SH-SY5Y (cell line): ENCODE data around the gene PDK2.

Experiments
- GATA2 ChIP-seq: IDR thresholded peaks from 2 replicates; pipeline ENCODE4 v1.6.1; 2011; ENCODE audit warnings: mild to moderate bottlenecking, low read depth, low read length
- GATA3 ChIP-seq: IDR thresholded peaks from 2 replicates; pipeline ENCODE4 v1.6.1; 2011; ENCODE audit warnings: low read depth, mild to moderate bottlenecking, low read length, moderate library complexity

The PDK2 gene

GRCh38 chr17:50109207-50109606 is 14.1 kb downstream of the PDK2 start:
- TF ChIP-seq GATA3: no peak
- TF ChIP-seq GATA2: no peak

- no peak for TF ChIP-seq GATA2
- no peak for TF ChIP-seq GATA3
These were observed 14.6 kb downstream of the PDK2 start for GRCh38 chr17:50109785-50110184.

- no peak for TF ChIP-seq GATA2
- no peak for TF ChIP-seq GATA3
These were observed 15.6 kb downstream of the PDK2 start for GRCh38 chr17:50110591-50111349.

GRCh38 chr17:50111673-50112655 is 16.8 kb downstream of the PDK2 start:
- no peak for TF ChIP-seq GATA3
- TF ChIP-seq GATA2: no peak

GRCh38 chr17:50112694-50113093 is 17.5 kb downstream of the PDK2 start:
- no peak for TF ChIP-seq GATA3
- no peak for TF ChIP-seq GATA2

GRCh38 chr17:50113624-50114320 is 18.6 kb downstream of the PDK2 start:
- TF ChIP-seq GATA2: no peak
- TF ChIP-seq GATA3: no peak

GRCh38 chr17:50114401-50114800 is 19.2 kb downstream of the PDK2 start:
- TF ChIP-seq GATA2 (no peak), GATA3 (no peak)

- no peak for TF ChIP-seq GATA2
- no peak for TF ChIP-seq GATA3
These were observed 19.8 kb downstream of the PDK2 start for GRCh38 chr17:50114849-50115357.

GRCh38 chr17:50115756-50116155 is 20.6 kb downstream of the PDK2 start:
- no peak for TF ChIP-seq GATA2
- no peak for TF ChIP-seq GATA3

GRCh38 chr17:50117202-50118051 is 22.3 kb downstream of the PDK2 start:
- TF ChIP-seq GATA2: no peak

- TF ChIP-seq GATA3: no peak
- no peak for TF ChIP-seq GATA2
These were observed 23.1 kb downstream of the PDK2 start for GRCh38 chr17:50118076-50118827.

- TF ChIP-seq GATA3: no peak
- TF ChIP-seq GATA2: no peak
These were observed 23.7 kb downstream of the PDK2 start for GRCh38 chr17:50118828-50119218.

- TF ChIP-seq GATA2 (no peak), GATA3 (no peak)
These were observed 25.5 kb downstream of the PDK2 start for GRCh38 chr17:50120475-50121253.
